ENCODE results near the gene BDKRB2. TPM values are rescaled to one million over a fixed set of nuclear protein-coding genes. Genes with fewer than 3 reads are reported as not detected.
A peak's percentile ranks its signal among the peaks of the same experiment; 100 is the strongest.

BDKRB2 gene
- polyA plus RNA-seq, 2 of the 4 experiments (the other 2 are of a cell fraction) = 13.9 to 21.6 TPM

- Histone ChIP-seq H3K4me3 (no peak overlapping the region), H3K4me2 (no peak overlapping the region), H3K9me3 (peaks cover 8% of the 10 kb centered on the region), H3K4me1 (peaks cover 53% of the 10 kb centered on the region), H3K27ac (peak overlapping the region; percentile 59 to 91)
- ChIA-PET POLR2A (no interaction called here), CTCF (interaction anchor here (1.2 to 7.9 kb wide), 7 partner anchors 9 to 156 kb away, joined by 4 to 62 read pairs (median 5); no protein-coding TSS in a partner anchor)
- TF ChIP-seq CTCF (IDR thresholded peaks at IDR 0.05) = no peak
- no peak for TF ChIP-seq RARB (CRISPR knock-in tag; IDR thresholded peaks at IDR 0.05)
- no peak for TF ChIP-seq MYC (IDR thresholded peaks at IDR 0.05; ENCODE audit: borderline replicate concordance, low read length)
- no peak for TF ChIP-seq FOSB (CRISPR knock-in tag; IDR thresholded peaks at IDR 0.05)
- no peak for TF ChIP-seq EHMT2 (IDR thresholded peaks at IDR 0.05; ENCODE audit: low read depth)
- no peak for TF ChIP-seq SREBF2 (IDR thresholded peaks at IDR 0.05)
- no peak for TF ChIP-seq POLR2AphosphoS2 (conservative IDR thresholded peaks at IDR 0.05; ENCODE audit: low read length)
- TF ChIP-seq JUN (IDR thresholded peaks at IDR 0.05) = no peak
- no peak for TF ChIP-seq JUNB (IDR thresholded peaks at IDR 0.05)
- TF ChIP-seq HMGXB4 (CRISPR knock-in tag; IDR thresholded peaks at IDR 0.05; ENCODE audit: borderline replicate concordance) = no peak
- TF ChIP-seq FOSL2 (IDR thresholded peaks at IDR 0.05) = no peak
- TF ChIP-seq FOSL2 (CRISPR knock-in tag; IDR thresholded peaks at IDR 0.05) = no peak
- TF ChIP-seq KDM1A (IDR thresholded peaks at IDR 0.05; ENCODE audit: low read depth) = no peak
- FAIRE-seq = no peak
- 72% methylated on average over 4 of the region's 4 CpGs for WGBS (ENCODE audit: missing lambda C conversion rate)
- ATAC-seq = no peak
- DNase-seq (ENCODE audit: low read depth in 1 of 2, low spot score in 1 of 2) = no peak
These were observed 51.8 kb downstream of the BDKRB2 start for GRCh38 chr14:96256407-96256806.

GRCh38 chr14:96257056-96257455 lies 52.4 kb downstream of the BDKRB2 start:
- Histone ChIP-seq H3K9me3 (peaks cover 8% of the 10 kb centered on the region), H3K4me3 (no peak overlapping the region), H3K4me2 (no peak overlapping the region), H3K27ac (peak overlapping the region in 1 of 2 experiments; percentile 91; a peak in 3 of 6 replicates), H3K4me1 (peaks cover 55% of the 10 kb centered on the region)
- CTCF ChIA-PET = interaction anchor here (1.2 to 7.9 kb wide), 4 partner anchors 12 to 156 kb away, joined by 4 to 62 read pairs (median 6); no protein-coding TSS in a partner anchor
- FAIRE-seq (no peak), DNase-seq (ENCODE audit: low read depth in 1 of 2, low spot score in 1 of 2) (no peak), ATAC-seq (no peak)
- TF ChIP-seq EHF (CRISPR knock-in tag; IDR thresholded peaks at IDR 0.05) (no peak), HDAC2 (IDR thresholded peaks at IDR 0.05) (no peak), POLR2A (IDR thresholded peaks at IDR 0.05; ENCODE audit: low read length) (no peak), MAX (IDR thresholded peaks at IDR 0.05) (no peak), HOXB5 (CRISPR knock-in tag; IDR thresholded peaks at IDR 0.05) (no peak), NFE2L2 (conservative IDR thresholded peaks at IDR 0.05; ENCODE audit: low read length) (no peak)
- POLR2A ChIA-PET = no interaction called here
- 66% methylated on average over 8 of the region's 8 CpGs for WGBS (ENCODE audit: missing lambda C conversion rate)

- DNase-seq (ENCODE audit: low read depth in 1 of 2, low spot score in 1 of 2) = no peak
- FAIRE-seq = no peak
- ChIA-PET POLR2A (no interaction called here), CTCF (interaction anchor here (1.2 to 7.9 kb wide), 3 partner anchors 11 to 157 kb away, joined by 4 to 62 read pairs (median 6); no protein-coding TSS in a partner anchor)
- Histone ChIP-seq H3K27ac (peak overlapping the region in 1 of 2 experiments; percentile 91; a peak in 2 of 6 replicates), H3K4me2 (no peak overlapping the region), H3K4me1 (peaks cover 47% of the 10 kb centered on the region), H3K4me3 (no peak overlapping the region), H3K9me3 (peaks cover 8% of the 10 kb centered on the region)
- no peak for ATAC-seq
- TF ChIP-seq HES2 (IDR thresholded peaks at IDR 0.05) (no peak), ZNF302 (CRISPR knock-in tag; IDR thresholded peaks at IDR 0.05) (no peak), ZFP36 (IDR thresholded peaks at IDR 0.05; ENCODE audit: borderline replicate concordance, partially characterized antibody) (no peak), HMGXB4 (CRISPR knock-in tag; IDR thresholded peaks at IDR 0.05; ENCODE audit: borderline replicate concordance) (no peak), CBX8 (IDR thresholded peaks at IDR 0.05) (no peak), BHLHE40 (IDR thresholded peaks at IDR 0.05; ENCODE audit: low read depth, low read length) (no peak), SREBF2 (IDR thresholded peaks at IDR 0.05) (no peak), ZSCAN20 (CRISPR knock-in tag; IDR thresholded peaks at IDR 0.05) (no peak), HDAC2 (IDR thresholded peaks at IDR 0.05) (no peak), KDM5A (IDR thresholded peaks at IDR 0.05) (no peak), FOSB (CRISPR knock-in tag; IDR thresholded peaks at IDR 0.05) (no peak), ELK1 (IDR thresholded peaks at IDR 0.05; ENCODE audit: low read depth, low read length) (no peak), KDM1A (IDR thresholded peaks at IDR 0.05; ENCODE audit: low read depth) (no peak), SMC3 (IDR thresholded peaks at IDR 0.05) (no peak), RFX5 (IDR thresholded peaks at IDR 0.05) (no peak), HOXB13 (CRISPR knock-in tag; IDR thresholded peaks at IDR 0.05; ENCODE audit: low read depth) (no peak), JUNB (IDR thresholded peaks at IDR 0.05) (no peak)
These were observed 53.3 kb downstream of the BDKRB2 start for GRCh38 chr14:96257900-96258299.
